WTC11 (cell line): ENCODE results near the gene ZNF140.

ENCODE experiments used
- ATF2 ChIP-seq: sonication (generic); formaldehyde crosslinking; IDR thresholded peaks from 2 replicates; pipeline ENCODE4 v1.8.1; 2022; ENCODE audit warnings: low read depth, missing genetic modification reagents, borderline replicate concordance
- CTCF ChIP-seq: fragments of 200-600 bp; IDR thresholded peaks from 2 replicates; pipeline ENCODE4 v1.8.0; 2022; ENCODE audit warnings: antibody characterized with exemption
- USF2 ChIP-seq: sonication (generic); formaldehyde crosslinking; IDR thresholded peaks from 2 replicates; pipeline ENCODE4 v1.8.1; 2023; ENCODE audit warnings: mild to moderate bottlenecking, missing genetic modification reagents, moderate library complexity
- ZNF317 ChIP-seq: sonication (generic); formaldehyde crosslinking; IDR thresholded peaks from 2 replicates; pipeline ENCODE4 v1.8.1; 2023; ENCODE audit warnings: low read depth, mild to moderate bottlenecking, moderate library complexity, missing genetic modification reagents, borderline replicate concordance
- TF ChIP-seq, protein P1 (sequence below): sonication (generic); formaldehyde crosslinking; IDR thresholded peaks from 2 replicates; pipeline ENCODE4 v1.8.0; 2022; ENCODE audit warnings: mild to moderate bottlenecking, missing genetic modification reagents
- TF ChIP-seq, protein P2 (sequence below): sonication (generic); formaldehyde crosslinking; conservative IDR thresholded peaks from 2 replicates; pipeline ENCODE4 v1.8.1; 2022; ENCODE audit warnings: mild to moderate bottlenecking, missing genetic modification reagents

- no peak for TF ChIP-seq ZNF317 (CRISPR knock-in tag)
- no peak for TF ChIP-seq CTCF
- no peak for TF ChIP-seq ATF2
- TF ChIP-seq, protein P1, sequence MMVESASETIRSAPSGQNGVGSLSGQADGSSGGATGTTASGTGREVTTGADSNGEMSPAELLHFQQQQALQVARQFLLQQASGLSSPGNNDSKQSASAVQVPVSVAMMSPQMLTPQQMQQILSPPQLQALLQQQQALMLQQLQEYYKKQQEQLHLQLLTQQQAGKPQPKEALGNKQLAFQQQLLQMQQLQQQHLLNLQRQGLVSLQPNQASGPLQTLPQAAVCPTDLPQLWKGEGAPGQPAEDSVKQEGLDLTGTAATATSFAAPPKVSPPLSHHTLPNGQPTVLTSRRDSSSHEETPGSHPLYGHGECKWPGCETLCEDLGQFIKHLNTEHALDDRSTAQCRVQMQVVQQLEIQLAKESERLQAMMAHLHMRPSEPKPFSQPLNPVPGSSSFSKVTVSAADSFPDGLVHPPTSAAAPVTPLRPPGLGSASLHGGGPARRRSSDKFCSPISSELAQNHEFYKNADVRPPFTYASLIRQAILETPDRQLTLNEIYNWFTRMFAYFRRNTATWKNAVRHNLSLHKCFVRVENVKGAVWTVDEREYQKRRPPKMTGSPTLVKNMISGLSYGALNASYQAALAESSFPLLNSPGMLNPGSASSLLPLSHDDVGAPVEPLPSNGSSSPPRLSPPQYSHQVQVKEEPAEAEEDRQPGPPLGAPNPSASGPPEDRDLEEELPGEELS (CRISPR knock-in tag) = no peak
- TF ChIP-seq USF2 (CRISPR knock-in tag) = no peak
- TF ChIP-seq, protein P2, sequence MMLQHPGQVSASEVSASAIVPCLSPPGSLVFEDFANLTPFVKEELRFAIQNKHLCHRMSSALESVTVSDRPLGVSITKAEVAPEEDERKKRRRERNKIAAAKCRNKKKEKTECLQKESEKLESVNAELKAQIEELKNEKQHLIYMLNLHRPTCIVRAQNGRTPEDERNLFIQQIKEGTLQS (CRISPR knock-in tag) = no peak
These were observed 75.5 kb downstream of the ZNF140 start for GRCh38 chr12:133156125-133156690.
